Activated CD4-positive, alpha-beta T cell treated with anti-CD3 and anti-CD28 coated beads, Interleukin-2, amount 50 U/mL, for 4 hours (primary cell): ENCODE data around the gene HOXB6.
A peak's percentile ranks its signal among the peaks of the same experiment; 100 is the strongest.

ENCODE experiments used
- DNase-seq, 2 experiments: peaks; one replicate each; pipeline ENCODE4 v3.0.0-alpha.2; 2020

The HOXB6 gene

GRCh38 chr17:48551596-48552465 lies 53.0 kb downstream of the HOXB6 start:
- DNase-seq = no peak

- DNase-seq = no peak
These were observed 53.6 kb downstream of the HOXB6 start for GRCh38 chr17:48551214-48551555.

GRCh38 chr17:48550502-48551213 lies 54.1 kb downstream of the HOXB6 start:
- no peak for DNase-seq

- no peak for DNase-seq
These were observed 54.8 kb downstream of the HOXB6 start for GRCh38 chr17:48549914-48550501.

GRCh38 chr17:48549281-48549630 lies 55.5 kb downstream of the HOXB6 start:
- no peak for DNase-seq

- DNase-seq = no peak
These were observed 56.1 kb downstream of the HOXB6 start for GRCh38 chr17:48548523-48549280.

- peak; percentile 33 for DNase-seq
These were observed 56.8 kb downstream of the HOXB6 start for GRCh38 chr17:48547808-48548522.

GRCh38 chr17:48546924-48547807 lies 57.6 kb downstream of the HOXB6 start:
- DNase-seq = no peak

GRCh38 chr17:48546137-48546923 lies 58.5 kb downstream of the HOXB6 start:
- DNase-seq = no peak
